Fibroblast of skin of right biceps (primary cell): Measurements from ENCODE around the gene MEI1.
A peak's percentile ranks its signal among the peaks of the same experiment; 100 is the strongest.

Experiments used
- DNase-seq: peaks from one replicate; pipeline ENCODE4 v3.0.0-alpha.2; 2013

MEI1 gene

DNA sequence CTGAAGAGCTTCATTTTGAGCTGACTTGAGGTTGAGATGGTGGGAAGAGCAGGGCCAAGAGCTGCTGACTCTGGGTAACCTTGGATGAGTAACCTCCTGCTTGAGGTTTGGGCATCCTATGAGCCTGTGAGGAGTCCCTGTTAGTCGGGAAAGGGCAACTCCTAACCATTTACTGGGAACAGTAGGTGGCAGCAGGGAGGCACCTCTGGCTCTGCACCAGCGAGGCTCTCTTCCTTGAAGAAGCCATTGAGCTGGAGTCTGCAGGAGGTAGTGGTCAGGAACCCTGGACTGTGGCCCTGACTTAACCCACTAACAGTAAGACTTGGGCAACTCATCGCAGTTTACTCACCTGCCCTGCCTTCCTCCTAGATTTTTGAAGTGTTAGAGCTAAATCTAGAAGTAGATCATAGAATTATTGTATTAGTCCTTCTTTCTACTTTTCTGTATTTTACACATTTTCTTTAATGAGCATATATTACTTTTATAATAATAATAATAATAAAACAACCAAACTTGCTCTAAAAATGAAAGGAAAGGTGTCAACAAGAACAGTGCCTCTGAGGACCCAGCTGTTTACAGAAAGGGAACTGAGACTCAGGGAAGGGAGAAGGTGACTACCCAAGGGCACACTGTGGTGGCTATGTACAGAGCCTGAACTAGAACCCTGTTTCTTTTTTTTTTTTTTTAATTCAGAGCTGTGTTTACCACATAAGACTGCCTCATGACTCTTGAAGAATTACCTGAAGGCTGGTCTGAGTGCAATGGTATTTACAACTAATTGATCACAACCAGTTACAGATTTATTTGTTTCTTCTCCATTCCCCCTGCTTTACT, 47.5 kb downstream of the MEI1 start:
- peak; percentile 69 for DNase-seq

GRCh38 chr22:41752011-41752970, 53.0 kb downstream of the MEI1 start:
- no peak for DNase-seq

DNA sequence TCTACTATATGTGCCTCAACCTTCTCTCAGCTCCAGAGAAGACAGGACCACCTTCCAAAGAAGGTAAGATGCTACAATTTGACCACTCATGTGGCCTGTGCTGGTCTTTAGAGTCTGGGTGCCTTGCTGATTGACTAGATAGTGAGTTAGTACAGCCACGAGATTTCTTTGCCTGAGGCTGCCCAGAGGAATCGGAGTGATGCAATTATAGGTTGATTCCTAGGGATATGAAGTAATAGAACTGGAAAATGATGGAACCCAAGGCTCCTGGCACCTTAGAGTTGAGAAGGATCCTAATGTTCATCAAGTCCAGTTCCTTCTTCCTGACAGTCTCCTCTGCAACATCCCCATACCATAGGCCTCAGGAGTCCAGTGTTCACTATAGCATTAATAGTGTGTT, 54.7 kb downstream of the MEI1 start:
- no peak for DNase-seq

- no peak for DNase-seq
These were observed 58.2 kb downstream of the MEI1 start for GRCh38 chr22:41757502-41757901.

- DNase-seq: no peak
These were observed 58.9 kb downstream of the MEI1 start for GRCh38 chr22:41758231-41758630.

- DNase-seq: no peak
These were observed 63.9 kb downstream of the MEI1 start for GRCh38 chr22:41762980-41763779.

DNA sequence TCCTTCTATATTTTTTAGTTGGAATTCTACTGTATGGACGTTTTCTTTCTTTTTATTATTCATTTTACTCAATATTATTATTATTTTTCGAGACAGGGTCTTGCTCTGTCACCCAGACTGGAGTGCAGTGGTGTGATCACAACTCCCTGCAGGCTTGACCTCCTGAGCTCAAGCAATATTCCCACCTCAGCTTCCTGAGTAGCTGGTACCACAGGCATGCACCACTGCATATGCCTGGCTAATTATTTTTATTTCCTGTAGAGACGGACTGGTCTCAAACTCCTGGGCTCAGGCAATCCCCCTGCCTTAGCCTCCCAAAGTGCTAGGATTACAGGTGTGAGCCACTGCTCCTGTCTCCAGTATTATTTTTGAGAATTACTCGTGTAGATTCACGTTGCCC, 67.2 kb downstream of the MEI1 start:
- DNase-seq: no peak

- DNase-seq: peak; percentile 52
These were observed 69.1 kb downstream of the MEI1 start for GRCh38 chr22:41768430-41768829.

DNA sequence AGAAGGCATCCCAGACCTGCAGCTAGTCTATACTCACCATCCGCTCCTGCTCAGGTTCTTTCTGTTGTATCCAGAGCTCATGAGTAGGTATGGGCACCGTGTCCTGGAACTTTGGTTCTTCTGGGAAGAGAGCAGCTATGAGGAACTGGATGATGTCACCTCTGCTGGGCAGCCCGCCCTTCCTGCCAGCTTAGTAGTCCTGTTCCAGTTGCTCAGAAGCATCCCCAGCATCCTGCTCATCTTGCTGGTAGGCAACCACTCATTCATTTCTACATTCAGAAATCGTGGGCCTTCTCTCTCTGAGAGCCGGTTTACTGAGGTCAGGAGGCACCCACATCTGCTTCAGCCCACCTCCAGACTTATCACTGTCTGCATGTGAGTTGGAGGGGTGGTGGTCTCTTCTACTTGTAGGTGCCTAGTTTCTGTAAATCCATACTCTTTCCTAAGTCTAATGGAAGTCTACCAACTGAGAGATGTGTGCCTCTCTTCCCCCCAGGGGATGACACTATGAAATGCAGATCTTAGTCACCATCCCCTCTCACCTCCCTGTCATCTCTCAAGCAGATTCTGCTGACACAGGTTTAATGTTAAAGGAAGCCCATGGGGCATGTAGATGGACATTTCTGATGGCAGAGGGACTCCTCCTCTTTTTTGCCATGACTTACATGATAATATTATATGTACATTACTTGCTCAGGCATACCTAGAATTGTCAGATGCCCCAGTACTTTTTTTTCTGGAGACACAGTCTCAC, 71.6 kb downstream of the MEI1 start:
- DNase-seq: no peak

DNA sequence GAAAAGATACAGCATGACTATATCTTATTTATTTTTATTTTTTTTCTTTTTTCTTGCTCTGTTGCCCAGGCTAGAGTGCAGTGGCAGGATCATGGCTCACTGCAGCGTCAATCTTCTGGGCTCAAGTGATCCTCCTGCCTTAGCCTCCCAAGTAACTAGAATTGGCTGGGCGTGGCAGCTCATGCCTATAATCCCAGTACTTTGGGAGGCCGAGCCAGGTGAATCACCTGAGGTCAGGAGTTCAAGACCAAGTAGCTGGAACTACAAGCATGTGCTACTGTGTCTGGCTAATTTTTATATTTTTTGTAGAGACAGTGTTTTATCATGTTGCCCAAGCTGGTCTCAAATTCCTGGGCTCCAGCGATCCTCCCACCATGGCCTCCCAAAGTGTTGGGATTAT, 72.9 kb downstream of the MEI1 start:
- no peak for DNase-seq

- DNase-seq: no peak
These were observed 73.3 kb downstream of the MEI1 start for GRCh38 chr22:41772645-41773044.

DNA sequence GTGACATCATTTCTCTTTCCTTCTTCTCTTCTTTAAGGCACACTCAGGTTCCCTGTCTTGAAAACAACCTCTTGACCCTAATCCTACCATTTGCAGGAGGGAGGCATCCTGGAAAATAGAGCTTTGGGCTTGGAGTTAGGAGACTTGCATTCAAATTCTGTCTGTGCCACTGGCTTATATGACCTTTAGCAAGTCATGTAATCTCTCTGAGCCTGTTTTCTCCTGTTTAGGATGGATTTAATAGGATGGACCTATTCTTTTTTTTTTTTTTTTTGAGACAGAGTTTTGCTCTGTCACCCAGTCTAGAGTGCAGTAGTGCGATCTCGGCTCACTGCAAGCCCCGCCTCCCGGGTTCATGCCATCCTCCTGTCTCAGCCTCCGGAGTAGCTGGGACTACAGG, 76.0 kb downstream of the MEI1 start:
- no peak for DNase-seq

DNA sequence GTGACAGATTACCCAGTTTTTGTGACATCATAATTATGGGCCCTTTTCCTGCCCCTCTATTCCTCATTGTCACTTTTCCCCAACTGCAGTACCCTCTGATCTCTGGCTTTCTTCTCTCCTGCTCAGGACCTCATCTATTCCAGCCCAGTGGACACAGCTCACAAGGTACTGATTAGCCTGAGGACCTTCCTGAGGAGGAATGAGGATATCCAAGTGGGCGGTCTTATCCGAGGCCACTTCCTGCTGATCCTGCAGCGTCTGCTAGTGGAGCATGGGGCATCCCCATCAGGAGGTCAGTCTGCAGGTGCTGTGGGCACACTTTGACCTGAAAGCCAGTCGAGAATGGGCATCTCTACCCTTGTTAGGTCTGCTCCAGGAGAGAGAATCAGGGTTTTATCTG, 76.7 kb downstream of the MEI1 start:
- no peak for DNase-seq

DNA sequence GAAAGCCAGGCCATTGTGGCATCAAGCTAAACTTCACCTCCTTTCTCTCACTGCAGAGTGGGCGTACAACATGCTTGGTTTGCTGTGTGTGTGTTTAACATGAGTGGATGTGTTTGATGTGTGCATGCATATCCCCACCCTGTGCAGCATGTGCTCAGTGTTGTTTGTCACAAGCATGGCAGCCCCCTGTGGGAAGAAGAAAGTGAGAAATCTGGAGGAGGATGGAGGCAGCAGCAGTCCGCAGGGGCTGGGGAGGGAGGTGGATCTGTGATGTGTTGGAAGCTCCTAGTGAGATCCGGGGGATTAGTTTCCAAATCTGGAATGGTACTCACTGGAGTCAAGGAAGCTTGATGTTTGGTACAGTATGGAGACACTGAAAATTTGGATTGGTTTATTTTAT, 77.1 kb downstream of the MEI1 start:
- no peak for DNase-seq

- DNase-seq: no peak
These were observed 78.6 kb downstream of the MEI1 start for GRCh38 chr22:41777749-41778425.

DNA sequence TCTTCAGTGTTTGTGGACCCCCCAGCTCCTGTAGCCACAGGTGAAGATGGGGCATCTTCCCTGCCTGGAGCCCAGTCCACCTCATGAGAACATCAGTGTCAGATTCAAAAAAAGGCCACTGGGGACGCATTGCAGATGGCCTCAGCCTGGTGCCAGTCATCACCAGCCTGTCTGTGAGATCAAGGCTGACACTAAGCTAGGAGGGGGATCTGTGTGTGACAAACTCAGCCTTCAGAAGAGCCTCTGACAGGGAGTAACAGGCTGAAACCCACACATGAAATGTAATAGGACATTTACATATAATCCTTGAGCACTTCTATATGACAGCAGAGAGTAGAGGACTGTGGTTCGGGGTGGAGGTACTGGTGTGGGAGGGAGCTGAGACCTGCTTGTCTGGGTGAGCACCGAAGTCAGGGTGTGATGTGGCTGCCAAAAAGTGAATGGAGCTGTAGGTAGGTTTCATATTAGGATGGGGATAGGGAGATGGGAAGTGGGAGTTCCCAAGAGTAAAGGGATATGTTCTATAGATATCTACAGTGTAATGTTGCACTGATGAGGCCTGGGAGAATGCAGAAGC, 80.7 kb downstream of the MEI1 start:
- no peak for DNase-seq

- DNase-seq: peak; percentile 56
These were observed 81.6 kb downstream of the MEI1 start for GRCh38 chr22:41780746-41781505.

DNA sequence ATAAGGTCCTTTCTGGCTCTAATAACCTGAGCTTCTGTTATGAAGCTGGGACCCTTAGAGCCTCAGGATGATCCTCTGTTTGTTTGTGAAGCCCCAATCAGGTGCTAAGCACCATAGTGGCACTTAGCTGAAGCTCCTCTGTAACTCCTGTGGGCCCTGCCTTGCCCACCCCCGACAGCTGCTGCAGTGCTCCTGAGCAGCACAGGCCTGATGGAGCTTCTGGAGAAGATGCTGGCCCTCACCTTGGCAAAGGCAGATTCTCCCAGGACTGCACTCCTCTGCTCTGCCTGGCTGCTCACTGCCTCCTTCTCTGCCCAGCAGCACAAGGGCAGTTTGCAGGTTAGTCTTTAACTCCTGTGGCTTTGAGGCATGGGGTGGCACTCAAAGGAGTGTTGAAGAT, 82.2 kb downstream of the MEI1 start:
- DNase-seq: no peak

DNA sequence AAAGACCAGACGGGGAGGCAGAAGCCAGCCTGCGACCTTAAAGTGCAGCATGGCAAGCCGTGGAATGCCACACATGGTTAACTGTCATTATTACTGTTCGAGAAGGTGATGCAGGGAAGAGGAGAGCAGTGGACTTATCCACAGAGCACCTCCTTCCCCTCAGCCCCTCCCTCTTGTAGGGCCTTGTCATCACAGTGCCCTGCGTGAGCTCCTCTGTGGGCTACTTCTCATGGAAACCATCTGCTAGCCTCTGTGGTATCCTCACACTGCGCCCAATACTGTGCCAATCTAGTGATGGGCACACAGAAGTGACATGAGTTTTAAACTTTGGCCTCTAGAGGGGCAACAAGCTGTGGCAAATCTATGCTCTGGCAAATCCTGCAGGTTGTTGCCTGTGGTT, 83.0 kb downstream of the MEI1 start:
- no peak for DNase-seq

GRCh38 chr22:41782751-41783150, 83.4 kb downstream of the MEI1 start:
- DNase-seq: no peak

GRCh38 chr22:41787331-41787730, 88.0 kb downstream of the MEI1 start:
- no peak for DNase-seq
